ENCODE measurements around the gene POLDIP2.
A peak's percentile ranks its signal among the peaks of the same experiment; 100 is the strongest.

Gene POLDIP2

GRCh38 chr17:28335201-28335958 lies 21.9 kb downstream of the POLDIP2 start, which contains the start of the genes IFT20 and TNFAIP1:
TSS of gene IFT20 (minus strand) at chr17:28335472. CDS start at chr17:28331985, 3,487 bp downstream.
TSS of gene TNFAIP1 (plus strand) at chr17:28335761. CDS start at chr17:28339522, 3,761 bp downstream.
- peak; percentile 95 for DNase-seq

- DNase-seq, result no peak
Observed at GRCh38 chr17:28334666-28335200, 22.6 kb downstream of the POLDIP2 start.

- no peak for DNase-seq
Observed at GRCh38 chr17:28334171-28334570, 23.2 kb downstream of the POLDIP2 start.

DNA sequence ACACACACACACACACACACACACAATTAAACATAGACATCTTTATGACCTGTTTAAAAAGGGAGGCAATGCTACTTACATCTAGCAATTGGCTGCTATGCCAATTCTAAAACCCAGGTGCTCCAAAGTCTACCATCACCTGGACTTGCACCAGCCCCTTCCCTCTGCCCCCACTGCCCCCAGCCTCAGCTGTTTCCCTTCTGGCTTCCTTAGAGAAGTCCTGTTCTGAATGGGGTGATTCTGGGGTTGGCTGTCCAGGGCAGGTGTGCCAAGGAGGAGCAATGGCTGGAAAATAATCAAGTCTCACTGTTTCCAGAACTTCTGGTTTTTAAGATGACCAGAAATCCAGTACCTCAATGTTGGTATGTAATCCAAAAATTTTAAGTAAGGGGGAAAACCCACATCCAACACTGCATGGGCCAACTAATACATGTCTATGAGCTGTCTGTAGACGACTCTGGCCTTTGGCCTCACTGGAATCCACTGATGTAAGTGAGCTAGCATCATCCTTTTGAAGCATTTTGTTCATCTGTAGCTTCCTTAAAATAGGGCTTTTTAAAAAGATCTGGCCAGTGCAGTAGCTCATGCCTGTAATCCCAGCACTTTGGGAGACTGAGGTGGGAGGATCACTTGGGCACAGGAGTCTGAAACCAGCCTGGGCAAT lies 24.1 kb downstream of the POLDIP2 start:
- DNase-seq, result no peak

DNA sequence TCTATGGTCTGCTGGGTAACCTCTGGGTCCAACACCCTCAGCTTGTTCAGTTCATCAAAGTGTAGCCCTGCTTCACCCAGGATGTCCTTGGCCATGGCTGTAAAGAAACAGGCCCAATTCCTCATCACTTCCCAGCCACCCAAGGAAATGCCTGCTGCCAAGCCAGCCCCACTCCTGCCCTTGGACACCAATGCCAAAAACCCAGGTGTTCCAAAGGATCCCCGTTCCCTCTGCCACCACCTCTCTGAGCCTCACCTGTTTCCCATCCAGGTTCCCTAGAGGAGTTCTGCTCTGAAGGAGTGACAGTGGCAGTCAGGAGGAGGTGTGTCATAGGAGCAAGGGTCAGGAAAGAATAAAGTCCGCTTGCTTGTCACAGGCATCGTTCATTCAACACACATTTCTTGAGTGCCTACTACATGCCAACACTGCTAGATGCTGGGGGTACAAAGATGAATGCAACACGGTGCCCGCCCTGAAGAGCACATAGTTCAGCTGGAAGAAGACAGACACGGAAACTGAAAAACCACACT lies 25.4 kb downstream of the POLDIP2 start:
- no peak for DNase-seq

- no peak for DNase-seq
Observed at GRCh38 chr17:28330671-28331070, 26.7 kb downstream of the POLDIP2 start.

GRCh38 chr17:28328325-28328724 lies 29.0 kb downstream of the POLDIP2 start:
- no peak for DNase-seq

DNA sequence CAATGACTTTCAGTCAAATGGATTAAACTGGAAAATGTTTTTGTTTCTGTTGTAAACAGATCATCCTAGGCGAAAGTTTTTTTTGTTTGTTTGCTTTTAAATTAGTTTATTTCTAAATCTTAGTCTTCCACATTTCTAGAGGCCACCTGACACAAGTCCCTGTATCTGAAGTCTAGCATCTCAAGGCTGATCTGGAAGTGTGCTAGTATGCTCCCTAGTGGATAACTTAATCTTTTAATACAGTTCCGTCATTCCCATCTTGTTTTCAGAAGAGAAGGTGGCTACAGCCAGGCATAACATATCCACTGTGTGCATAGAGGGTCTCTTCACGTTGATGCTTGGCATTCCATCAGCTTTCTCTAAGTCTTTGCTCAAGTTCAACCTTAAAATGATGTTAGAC lies 29.6 kb downstream of the POLDIP2 start:
- DNase-seq, result no peak

GRCh38 chr17:28327031-28327607 lies 30.2 kb downstream of the POLDIP2 start:
- DNase-seq, result no peak

DNA sequence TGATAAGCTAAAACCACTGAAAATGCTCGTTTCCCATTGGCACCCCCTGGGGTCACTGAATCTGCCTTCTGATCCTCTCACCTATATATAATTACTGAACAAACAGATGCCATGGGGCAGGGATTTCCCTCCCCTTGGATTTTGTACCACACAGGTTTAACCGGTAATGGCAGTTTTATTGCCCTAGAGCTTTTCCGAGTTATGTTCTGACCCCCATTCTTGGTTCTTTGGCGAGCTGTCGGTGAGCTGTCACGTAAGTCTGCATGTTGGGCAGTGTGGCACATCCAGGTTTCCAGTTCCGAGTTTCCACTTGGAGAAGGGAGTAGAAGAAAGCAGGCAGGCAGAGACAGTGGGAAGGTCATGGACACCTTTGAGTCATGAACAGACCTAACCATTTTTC lies 31.2 kb downstream of the POLDIP2 start:
- DNase-seq, result no peak

DNA sequence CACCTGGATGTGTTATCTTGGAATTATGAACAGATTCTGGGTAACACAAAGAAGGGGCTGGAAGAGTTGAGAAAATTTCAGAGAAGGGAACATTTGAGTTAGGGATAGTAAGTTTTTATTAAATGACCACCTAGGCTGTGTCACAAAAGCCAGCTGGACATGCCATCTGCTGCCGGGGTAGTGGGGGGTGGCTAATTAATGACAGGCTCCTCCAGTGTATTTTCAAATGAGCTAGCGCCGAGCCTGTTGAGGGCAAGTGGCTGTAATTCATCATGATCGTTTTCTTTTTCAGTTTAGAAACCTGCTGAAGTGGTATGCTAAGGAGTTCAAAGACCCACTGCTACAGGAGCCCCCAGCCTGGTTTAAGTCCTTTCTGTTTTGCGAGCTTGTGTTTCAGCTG lies 32.1 kb downstream of the POLDIP2 start:
- DNase-seq, result no peak

- no peak for DNase-seq
Observed at GRCh38 chr17:28324781-28325180, 32.5 kb downstream of the POLDIP2 start.

DNA sequence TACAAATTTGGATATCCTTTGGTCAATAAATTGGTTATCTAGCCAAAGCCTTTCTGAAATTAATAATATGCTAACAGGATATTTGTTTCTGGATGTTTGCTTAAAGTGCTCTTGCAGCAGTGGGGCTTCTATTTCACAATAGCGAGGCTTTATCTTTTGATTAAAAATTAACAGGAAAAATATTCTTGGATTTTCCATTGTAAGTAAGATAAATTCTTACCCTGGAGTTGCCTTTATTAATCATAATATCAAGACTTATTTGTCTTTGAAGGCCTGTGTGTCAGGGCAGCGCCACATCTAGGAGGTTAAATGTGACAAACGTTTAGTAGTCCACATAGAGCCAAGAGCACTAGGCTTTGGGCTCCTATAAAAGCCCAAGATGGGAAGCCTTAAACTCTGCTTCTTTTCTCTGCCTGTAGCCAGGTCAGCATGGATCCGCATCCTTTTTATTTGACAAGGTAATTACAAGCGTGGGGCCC lies 33.0 kb downstream of the POLDIP2 start:
- DNase-seq, result no peak

- no peak for DNase-seq
Observed at GRCh38 chr17:28320215-28321061, 36.9 kb downstream of the POLDIP2 start.

GRCh38 chr17:28319598-28319935 lies 37.8 kb downstream of the POLDIP2 start:
- DNase-seq, result no peak

GRCh38 chr17:28318759-28319597 lies 38.3 kb downstream of the POLDIP2 start, which contains the start of gene TMEM97:
TSS of gene TMEM97 (plus strand) at chr17:28319200. CDS start at chr17:28319240, 40 bp downstream.
- peak; percentile 80 for DNase-seq

GRCh38 chr17:28317966-28318758 lies 39.2 kb downstream of the POLDIP2 start:
- DNase-seq, result no peak

DNA sequence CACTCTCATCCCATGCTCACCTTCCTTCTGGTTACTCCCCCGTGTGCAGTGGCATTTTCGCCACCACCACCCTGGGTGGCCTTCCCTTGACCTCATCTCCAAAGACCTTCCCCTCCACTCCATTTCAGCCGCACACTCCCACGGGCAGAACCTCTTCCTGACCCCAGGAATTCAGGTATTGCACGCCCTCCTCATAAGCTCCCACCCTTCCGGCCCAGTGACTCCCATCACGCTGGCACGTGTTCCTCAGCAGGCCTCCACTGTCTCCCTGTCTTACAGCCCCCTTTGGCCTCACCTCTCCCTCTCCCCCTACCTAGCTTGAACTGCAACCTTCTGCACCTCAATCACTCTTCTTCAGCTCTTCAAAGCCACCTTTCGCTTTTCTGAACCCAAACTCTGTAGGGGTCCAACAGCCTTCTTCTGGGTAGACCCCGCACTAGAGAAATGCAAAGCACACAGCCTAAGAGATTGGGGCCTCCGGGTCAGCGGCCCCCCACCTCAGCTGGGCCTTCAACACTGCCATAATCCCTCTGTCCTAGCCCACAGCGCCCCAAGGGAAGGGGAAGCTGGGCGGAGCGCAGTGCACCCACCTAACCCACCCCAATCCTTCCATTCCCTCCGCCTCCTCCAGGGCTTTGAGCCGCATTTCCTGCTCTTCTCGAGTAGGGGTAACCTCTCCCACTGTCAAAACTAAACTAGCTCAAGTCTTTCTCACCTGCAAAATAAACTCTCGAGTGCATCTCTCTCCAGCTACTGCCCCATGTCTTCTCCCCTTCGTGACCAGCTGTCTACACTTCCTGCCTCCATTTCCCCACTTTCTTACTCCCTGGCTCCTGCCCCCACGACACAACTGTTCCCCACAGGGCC lies 40.0 kb downstream of the POLDIP2 start:
- DNase-seq, result no peak
